H7 (cell line): ENCODE measurements around the gene KCNMB2. TPM values are rescaled to one million over a fixed set of nuclear protein-coding genes. Genes with fewer than 3 reads are reported as not detected.

ENCODE experiments used
- DNase-seq: peaks from one replicate; pipeline ENCODE4 v3.0.0; 2012
- H3K27me3 ChIP-seq: 2 replicates; pipeline ENCODE4 v1.6.0; 2011; ENCODE audit warnings: mild to moderate bottlenecking, low read length; ENCODE audit not compliant: control insufficient read depth, insufficient read depth
- H3K36me3 ChIP-seq: replicated peaks from 2 replicates; pipeline ENCODE4 v1.5.1; 2011; ENCODE audit warnings: low read length; ENCODE audit not compliant: control insufficient read depth, insufficient read depth
- H3K4me3 ChIP-seq: 2 replicates; pipeline ENCODE4 v1.5.1; 2011; ENCODE audit warnings: low read depth, mild to moderate bottlenecking, control low read depth, low read length, moderate library complexity; ENCODE audit not compliant: insufficient read depth
- total RNA-seq: library from RNA; depleted of rRNA; stranded (reverse); fragments of >200 nt; shearing (Covaris generic); gene quantifications from 2 replicates; pipeline ENCODE4 v1.2.3, GENCODE V29; 2014

KCNMB2 gene
- total RNA-seq, 1 experiment from 2014 or later = not detected

- DNase-seq = no peak
- H3K27me3 ChIP-seq = no peaks in the 10 kb centered on the region
- no peak overlapping the region for H3K4me3 ChIP-seq
- H3K36me3 ChIP-seq = no peaks in the 10 kb centered on the region
These were observed 169.7 kb downstream of the KCNMB2 start for GRCh38 chr3:178705925-178706324.

- no peak overlapping the region for H3K4me3 ChIP-seq
- no peaks in the 10 kb centered on the region for H3K27me3 ChIP-seq
- DNase-seq = no peak
- H3K36me3 ChIP-seq = no peaks in the 10 kb centered on the region
These were observed 170.2 kb downstream of the KCNMB2 start for GRCh38 chr3:178706411-178706810.

DNA sequence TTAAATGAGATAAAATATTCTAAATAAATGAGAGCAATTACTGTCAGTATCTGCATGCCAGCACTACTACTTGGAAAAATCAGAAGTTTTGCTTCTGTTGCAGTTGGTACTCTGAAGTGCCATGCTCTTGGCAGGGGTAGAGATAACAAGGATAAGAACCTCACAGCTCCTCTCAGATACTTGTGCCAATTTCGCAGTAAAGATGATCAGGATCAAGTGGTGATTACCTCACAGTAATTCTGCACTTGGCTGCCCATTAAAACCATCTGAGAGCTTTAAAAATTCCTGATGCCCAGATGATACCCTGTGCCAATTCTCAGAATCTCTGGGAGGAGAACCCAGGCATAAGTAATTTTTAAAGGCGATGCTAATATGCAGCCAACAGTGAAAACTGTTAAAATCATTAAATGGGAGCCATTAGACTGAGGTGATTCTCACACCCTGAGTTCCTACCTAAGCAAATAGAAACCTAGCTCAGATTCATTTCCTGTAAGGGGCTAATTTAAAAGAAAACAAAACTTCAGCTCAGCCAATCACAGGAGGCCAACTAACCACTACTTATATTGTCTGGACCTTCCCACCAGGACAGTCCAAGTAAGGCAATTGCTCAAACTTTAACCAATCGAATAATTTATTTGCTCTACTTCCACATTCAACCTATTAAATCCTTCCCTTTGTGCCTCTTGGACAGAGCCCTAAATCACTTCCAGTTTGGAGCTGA lies 171.2 kb downstream of the KCNMB2 start:
- DNase-seq = no peak
- no peaks in the 10 kb centered on the region for H3K36me3 ChIP-seq
- no peak overlapping the region for H3K4me3 ChIP-seq
- no peaks in the 10 kb centered on the region for H3K27me3 ChIP-seq

- Histone ChIP-seq H3K4me3 (no peak overlapping the region), H3K27me3 (no peaks in the 10 kb centered on the region), H3K36me3 (no peaks in the 10 kb centered on the region)
- no peak for DNase-seq
These were observed 172.8 kb downstream of the KCNMB2 start for GRCh38 chr3:178709051-178709450.

DNA sequence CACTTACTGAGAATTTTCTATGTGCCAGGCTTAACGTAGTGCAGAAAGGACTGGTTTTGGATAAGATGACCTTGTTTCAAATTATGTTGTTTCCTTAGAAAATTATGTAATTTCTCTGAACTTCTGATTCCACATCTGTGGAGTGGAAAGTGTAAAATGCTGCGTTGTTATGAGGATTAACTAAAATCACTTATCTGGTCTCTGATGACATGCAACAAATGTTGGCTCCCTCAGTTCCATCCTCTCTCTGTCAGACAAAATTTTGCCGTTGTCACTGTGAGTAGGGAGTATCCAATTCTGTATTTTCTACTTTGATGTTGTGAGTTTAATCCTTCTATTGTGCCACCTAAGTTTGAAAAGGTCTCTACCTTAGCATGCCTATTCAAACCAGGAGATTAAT lies 175.5 kb downstream of the KCNMB2 start:
- Histone ChIP-seq H3K36me3 (no peaks in the 10 kb centered on the region), H3K27me3 (no peaks in the 10 kb centered on the region), H3K4me3 (no peak overlapping the region)
- no peak for DNase-seq

DNA sequence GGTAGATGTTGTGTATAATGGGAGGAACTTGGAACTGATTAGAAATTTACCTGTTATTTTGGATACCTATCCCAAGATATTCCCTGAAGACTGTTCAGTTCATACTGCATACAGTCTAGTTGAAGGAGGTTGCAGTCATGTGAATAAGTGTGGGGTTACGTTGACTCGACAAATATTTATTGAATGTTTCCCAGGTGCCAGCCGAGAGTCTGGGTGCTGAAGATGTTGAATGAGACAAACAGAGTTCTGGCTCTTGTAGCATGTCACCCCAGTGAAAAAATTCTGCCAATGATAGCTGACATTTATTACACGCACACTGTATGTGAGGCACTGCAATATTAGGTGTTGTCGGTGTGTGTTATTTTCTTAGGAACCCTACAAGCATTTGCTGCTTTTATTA lies 176.0 kb downstream of the KCNMB2 start:
- H3K4me3 ChIP-seq = no peak overlapping the region
- no peak for DNase-seq
- no peaks in the 10 kb centered on the region for H3K27me3 ChIP-seq
- H3K36me3 ChIP-seq = no peaks in the 10 kb centered on the region

GRCh38 chr3:178714925-178715832 lies 178.9 kb downstream of the KCNMB2 start:
- no peaks in the 10 kb centered on the region for H3K36me3 ChIP-seq
- no peaks in the 10 kb centered on the region for H3K27me3 ChIP-seq
- H3K4me3 ChIP-seq = no peak overlapping the region
- DNase-seq = no peak

- no peak for DNase-seq
- H3K27me3 ChIP-seq = no peaks in the 10 kb centered on the region
These were observed 182.9 kb downstream of the KCNMB2 start for GRCh38 chr3:178718995-178719635.

DNA sequence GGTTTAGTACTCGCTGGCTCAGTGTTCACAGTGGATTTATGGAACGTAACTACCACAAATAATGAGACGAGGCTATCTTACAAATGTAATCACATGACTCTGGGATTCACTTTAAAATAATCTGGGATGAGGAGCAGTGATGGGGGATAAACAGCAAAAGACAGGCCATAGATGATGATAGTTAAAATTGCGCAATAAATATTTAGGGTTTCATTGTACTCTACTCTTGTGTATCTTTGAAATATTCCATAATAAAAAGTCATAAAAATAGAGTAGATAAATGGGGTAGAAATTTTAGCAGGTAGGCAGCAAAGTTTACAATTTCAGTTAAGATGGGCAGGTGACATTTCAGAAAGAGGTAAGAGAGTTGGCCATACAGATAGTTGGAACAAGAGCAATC lies 196.6 kb downstream of the KCNMB2 start:
- no peak for DNase-seq
- H3K36me3 ChIP-seq = no peaks in the 10 kb centered on the region
- no peaks in the 10 kb centered on the region for H3K27me3 ChIP-seq
- no peak overlapping the region for H3K4me3 ChIP-seq

More at GRCh38 chr3:178718995-178719635, 182.9 kb downstream of the KCNMB2 start:
- no peak overlapping the region for H3K4me3 ChIP-seq
- H3K36me3 ChIP-seq = no peaks in the 10 kb centered on the region

DNA sequence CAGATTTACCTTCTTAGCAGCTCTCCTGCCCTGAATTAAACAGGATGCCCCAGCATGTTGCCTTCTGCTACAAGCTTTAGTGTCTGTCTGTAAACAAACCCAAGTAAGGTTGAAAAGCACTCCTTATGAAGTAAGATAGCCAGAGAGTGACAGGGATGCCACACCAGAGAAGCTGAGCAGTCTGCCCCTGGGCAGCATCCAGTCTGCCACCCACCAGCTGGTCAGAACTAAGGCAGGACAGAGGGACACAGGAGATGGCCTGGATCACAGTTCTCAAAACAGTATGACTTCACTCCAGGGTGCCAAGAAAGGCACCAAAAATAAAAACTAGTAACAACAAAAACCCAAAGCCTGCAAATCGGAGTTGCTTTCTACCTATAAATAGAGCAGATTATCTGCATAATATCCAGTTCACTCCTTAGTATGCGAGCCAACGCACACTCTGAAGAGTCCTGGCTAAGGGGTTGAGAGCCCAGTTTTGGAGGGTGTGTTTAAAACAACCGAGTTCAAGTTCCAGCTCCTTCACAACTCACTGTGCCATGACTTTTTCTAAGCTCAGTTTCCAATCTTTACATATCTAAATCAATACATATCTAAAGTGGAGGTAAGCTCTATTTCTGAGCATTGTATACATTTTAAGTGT lies 198.9 kb downstream of the KCNMB2 start:
- no peak for DNase-seq
- Histone ChIP-seq H3K36me3 (no peaks in the 10 kb centered on the region), H3K27me3 (no peaks in the 10 kb centered on the region), H3K4me3 (no peak overlapping the region)

- no peak for DNase-seq
- Histone ChIP-seq H3K4me3 (no peak overlapping the region), H3K36me3 (no peaks in the 10 kb centered on the region), H3K27me3 (no peaks in the 10 kb centered on the region)
These were observed 200.1 kb downstream of the KCNMB2 start for GRCh38 chr3:178736300-178736699.

- Histone ChIP-seq H3K4me3 (no peak overlapping the region), H3K27me3 (no peaks in the 10 kb centered on the region), H3K36me3 (no peaks in the 10 kb centered on the region)
- DNase-seq = no peak
These were observed 203.5 kb downstream of the KCNMB2 start for GRCh38 chr3:178739720-178740119.

DNA sequence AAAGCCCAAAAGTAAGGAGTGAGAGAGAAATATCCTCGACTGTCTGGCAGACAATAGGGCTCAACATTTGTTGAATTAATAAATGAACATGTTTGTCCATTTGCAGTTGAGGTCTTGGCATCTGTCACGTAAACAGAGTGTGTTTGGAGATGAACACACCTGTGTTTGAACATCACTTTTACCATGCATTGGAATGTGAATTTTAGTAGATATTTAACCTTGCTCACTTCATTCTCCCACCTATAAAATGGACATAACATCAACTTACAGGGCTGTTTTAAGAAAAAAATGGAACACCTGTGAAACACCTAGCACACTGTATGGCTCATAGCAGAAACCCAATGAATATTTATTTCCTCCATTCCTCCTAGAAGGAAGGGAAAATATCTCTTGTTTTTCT lies 204.8 kb downstream of the KCNMB2 start:
- H3K4me3 ChIP-seq = no peak overlapping the region
- no peaks in the 10 kb centered on the region for H3K36me3 ChIP-seq
- no peaks in the 10 kb centered on the region for H3K27me3 ChIP-seq
- no peak for DNase-seq

GRCh38 chr3:178743297-178743696 lies 207.1 kb downstream of the KCNMB2 start:
- H3K36me3 ChIP-seq = no peaks in the 10 kb centered on the region
- no peak for DNase-seq
- H3K4me3 ChIP-seq = no peak overlapping the region
- no peaks in the 10 kb centered on the region for H3K27me3 ChIP-seq
